AG09319 (cell line): ENCODE data around the gene IL18.

ENCODE experiments used
- DNase-seq: peaks from one replicate; pipeline ENCODE4 v3.0.0-alpha.2; 2010; ENCODE audit warnings: low read depth; ENCODE audit errors: extremely low read depth
- CTCF ChIP-seq: IDR thresholded peaks from 2 replicates; pipeline ENCODE4 v1.5.1; 2011; ENCODE audit warnings: low read depth, mild to moderate bottlenecking, inconsistent platforms, low read length, moderate library complexity

The IL18 gene

DNA sequence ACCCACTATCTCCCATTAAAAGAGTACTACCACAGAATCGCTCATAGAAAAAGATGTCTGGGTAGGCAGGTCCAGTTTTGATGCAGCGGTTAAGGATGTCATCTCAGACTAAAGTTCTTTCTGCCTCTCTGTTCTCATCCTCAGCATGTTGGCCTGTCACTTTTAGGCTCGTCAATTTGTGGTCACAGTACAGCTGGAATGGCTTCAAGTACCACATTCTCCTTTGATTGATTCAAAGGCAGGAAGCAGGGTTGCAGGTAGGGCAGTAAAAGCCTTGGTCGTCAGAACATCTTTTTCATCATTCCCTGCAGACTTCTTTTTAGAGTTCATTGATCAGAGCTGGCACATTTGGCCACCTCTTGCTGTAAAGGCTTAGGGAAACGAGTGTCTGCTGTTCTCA is 48.5 kb downstream of the IL18 start:
- TF ChIP-seq CTCF = no peak
- no peak for DNase-seq

DNA sequence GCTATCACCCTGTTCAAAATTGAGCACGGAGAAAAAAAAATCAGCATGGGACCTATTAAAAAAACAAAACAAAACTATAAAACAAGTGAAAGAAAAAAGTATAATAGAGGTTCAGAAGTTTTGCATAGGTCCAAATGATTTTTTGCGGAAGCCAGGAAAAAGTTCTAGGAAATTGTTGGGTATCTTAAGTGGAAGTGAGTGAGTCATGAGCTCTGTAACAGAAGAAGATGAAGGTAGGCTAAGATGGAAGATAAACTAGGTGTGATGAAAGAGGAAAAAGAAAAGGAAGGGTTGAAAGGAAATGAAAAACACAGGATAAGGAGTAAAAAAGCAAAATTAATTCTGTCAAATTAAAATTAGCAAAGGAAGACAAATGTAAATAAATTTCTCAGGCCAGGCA is 49.4 kb downstream of the IL18 start:
- no peak for DNase-seq
- no peak for TF ChIP-seq CTCF

DNA sequence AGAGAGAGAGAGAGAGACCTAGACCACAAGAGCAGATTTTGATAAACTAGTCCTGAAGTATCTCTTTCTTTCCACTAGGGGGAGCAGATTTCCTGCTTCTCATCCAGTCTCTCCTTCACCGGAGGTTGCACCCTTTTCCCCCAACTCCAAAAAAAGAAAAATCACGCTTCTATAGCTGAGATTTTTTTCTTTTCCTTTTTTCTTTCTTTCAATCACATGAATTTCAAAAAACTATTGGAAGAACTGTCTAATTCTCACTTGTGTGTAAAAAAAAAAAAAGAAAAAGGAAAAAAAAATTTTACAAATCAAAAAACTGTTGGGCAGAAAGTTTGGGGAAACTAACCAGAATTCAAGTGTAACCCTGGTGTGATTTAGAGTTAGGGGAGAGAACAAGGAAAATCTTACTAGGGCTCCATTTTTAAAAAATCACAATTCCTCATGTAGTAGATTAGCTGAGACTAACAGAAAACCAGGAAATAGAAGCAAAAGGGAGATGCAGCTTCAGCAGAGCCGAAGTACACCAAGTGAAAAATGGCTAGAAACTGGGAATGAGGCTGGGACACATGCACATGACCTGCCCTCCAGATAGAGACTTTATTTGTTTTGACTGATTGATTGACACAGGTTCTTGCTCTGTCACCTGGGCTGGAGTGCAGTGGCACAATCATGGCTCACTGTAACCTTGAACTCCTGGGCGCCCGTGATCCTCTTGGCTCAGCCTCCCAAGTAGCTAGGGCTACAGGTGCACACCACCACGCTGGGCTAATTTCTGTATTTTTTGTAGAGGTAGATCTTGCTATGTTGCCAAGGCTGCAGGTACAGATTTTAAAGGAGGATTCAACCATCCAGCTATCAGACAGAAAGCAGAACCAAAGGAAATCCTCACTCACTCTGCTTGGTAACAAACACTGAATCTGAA is 50.1 kb downstream of the IL18 start:
- peak; percentile 66 for TF ChIP-seq CTCF
- DNase-seq = peak; percentile 24

DNA sequence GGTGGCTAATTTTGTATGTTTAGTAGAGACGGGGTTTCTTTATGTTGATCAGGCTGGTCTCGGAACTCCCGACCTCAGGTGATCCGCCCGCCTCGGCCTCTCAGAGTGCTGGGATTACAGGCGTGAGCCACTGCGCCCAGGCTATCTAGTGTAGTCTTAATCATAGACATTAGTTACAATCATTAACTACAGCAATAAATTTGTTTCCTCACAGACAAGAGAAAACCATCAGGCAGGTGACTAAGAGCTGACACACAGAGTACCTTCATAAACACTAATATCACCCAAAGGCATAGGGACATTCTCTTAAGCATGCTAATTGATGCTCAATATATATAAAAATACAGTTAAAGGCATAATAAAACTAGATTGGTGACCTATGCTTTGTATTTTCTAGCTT is 57.8 kb downstream of the IL18 start:
- DNase-seq = no peak
- no peak for TF ChIP-seq CTCF

- no peak for TF ChIP-seq CTCF
- no peak for DNase-seq
Observed at GRCh38 chr11:112103446-112103845, 60.4 kb downstream of the IL18 start.

DNA sequence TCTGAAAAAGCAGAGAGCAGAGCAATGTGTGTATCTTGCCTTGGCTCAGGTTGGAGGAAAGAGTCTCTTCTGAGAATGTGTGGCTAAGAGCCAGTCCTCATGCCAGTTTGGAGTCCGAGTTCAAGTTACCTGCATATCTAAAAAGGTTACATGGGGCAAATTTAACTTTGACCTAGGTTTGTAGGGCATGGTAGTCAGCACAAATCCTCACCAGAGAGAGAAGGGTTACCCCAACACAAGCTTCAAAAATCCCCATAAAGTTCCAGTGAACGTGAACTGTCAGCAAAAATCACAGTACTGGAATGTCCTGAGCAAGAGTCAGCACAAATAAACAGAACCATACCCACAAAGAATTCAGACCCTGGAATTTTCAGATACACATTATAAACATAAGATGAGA is 63.4 kb downstream of the IL18 start:
- TF ChIP-seq CTCF = no peak
- no peak for DNase-seq

DNA sequence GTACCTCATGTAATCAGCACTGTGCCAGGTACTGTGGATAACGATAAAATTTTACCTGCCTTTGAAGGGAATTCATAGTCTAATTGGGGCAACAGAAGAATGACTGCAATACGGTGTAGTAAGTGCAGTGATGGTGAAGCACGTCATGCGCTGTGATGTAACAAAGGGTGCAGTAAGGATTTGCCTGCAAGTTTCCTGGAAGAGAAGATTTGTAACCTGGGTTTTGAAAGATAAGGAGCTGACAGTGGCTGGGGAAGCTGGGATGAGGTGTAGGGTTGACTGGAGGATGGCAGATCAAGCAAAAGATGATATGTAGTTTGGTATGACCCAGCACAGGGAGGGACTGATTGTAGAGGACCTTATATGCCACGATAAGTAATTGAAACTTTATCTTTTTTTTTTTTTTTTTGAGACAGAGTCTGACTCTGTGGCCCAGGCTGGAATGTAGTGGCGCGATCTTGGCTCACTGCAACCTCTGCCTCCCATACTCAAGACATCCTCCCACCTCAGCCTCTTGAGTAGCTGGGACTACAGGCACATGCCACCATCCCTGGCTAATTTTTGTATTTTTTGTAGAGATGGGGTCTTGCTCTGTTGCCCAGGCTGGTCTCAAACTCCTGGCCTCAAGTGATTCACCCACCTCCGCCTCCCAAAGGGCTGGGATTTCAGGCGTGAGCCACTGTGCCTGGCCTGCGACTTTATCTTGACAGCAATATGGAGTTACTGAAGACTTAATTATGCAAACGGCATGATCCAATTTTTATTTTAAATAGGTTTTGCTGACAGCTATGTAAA is 66.0 kb downstream of the IL18 start:
- DNase-seq = no peak
- TF ChIP-seq CTCF = no peak
